ENCODE results near the gene EPHB1.

- TF ChIP-seq EZH2 (IDR thresholded peaks at IDR 0.05; ENCODE audit: insufficient read depth, poor library complexity, severe bottlenecking), result no peak
- TF ChIP-seq EZH2phosphoT487 (IDR thresholded peaks at IDR 0.05; ENCODE audit: insufficient read depth, low read depth), result no peak
Observed at GRCh38 chr3:135133905-135134683, 339.0 kb downstream of the EPHB1 start.
